HG03025 (cell line): ENCODE data around the gene MTMR2.

ENCODE experiments used
- ATAC-seq: cut with Tn5 transposase; IDR thresholded peaks from one replicate; pipeline ENCODE4 v1.9.1; 2021; ENCODE audit warnings: mild to moderate bottlenecking, moderate library complexity; ENCODE audit not compliant: unreplicated experiment, low FRiP score

MTMR2 gene

GRCh38 chr11:95923728-95924413 is at the start of gene MTMR2:
MTMR2 (minus strand) TSS chr11:95924107; CDS start chr11:95923954, 153 bp downstream.
- peak; percentile 99 for ATAC-seq

GRCh38 chr11:95972060-95972459 is 48.2 kb upstream of the MTMR2 start:
- no peak for ATAC-seq

- no peak for ATAC-seq
These were observed 44.7 kb upstream of the MTMR2 start for GRCh38 chr11:95968585-95968984.

GRCh38 chr11:95964281-95964680 is 40.4 kb upstream of the MTMR2 start:
- ATAC-seq = no peak

GRCh38 chr11:95961758-95962157 is 37.9 kb upstream of the MTMR2 start:
- ATAC-seq = no peak

GRCh38 chr11:95950905-95951304 is 27.0 kb upstream of the MTMR2 start:
- ATAC-seq = no peak

- ATAC-seq = no peak
These were observed 24.7 kb upstream of the MTMR2 start for GRCh38 chr11:95948637-95949036.

- no peak for ATAC-seq
These were observed 20.7 kb upstream of the MTMR2 start for GRCh38 chr11:95944623-95945022.

GRCh38 chr11:95943546-95943945 is 19.6 kb upstream of the MTMR2 start:
- no peak for ATAC-seq

- no peak for ATAC-seq
These were observed 15.2 kb upstream of the MTMR2 start for GRCh38 chr11:95939091-95939490.

GRCh38 chr11:95937358-95937757 is 13.5 kb upstream of the MTMR2 start:
- no peak for ATAC-seq

- ATAC-seq = no peak
These were observed 9.7 kb upstream of the MTMR2 start for GRCh38 chr11:95933594-95933993.

- ATAC-seq = no peak
These were observed 8.0 kb upstream of the MTMR2 start for GRCh38 chr11:95931916-95932315.

GRCh38 chr11:95930948-95931347 is 7.0 kb upstream of the MTMR2 start:
- ATAC-seq = no peak

- ATAC-seq = no peak
These were observed 2.8 kb upstream of the MTMR2 start for GRCh38 chr11:95926726-95927125.

GRCh38 chr11:95925011-95925410 is 1.1 kb upstream of the MTMR2 start:
- no peak for ATAC-seq

GRCh38 chr11:95924414-95924760 is 480 bp upstream of the MTMR2 start:
- ATAC-seq = no peak

- no peak for ATAC-seq
These were observed 524 bp downstream of the MTMR2 start for GRCh38 chr11:95923439-95923727.

GRCh38 chr11:95922536-95923438 is 1.1 kb downstream of the MTMR2 start:
- no peak for ATAC-seq

- no peak for ATAC-seq
These were observed 1.8 kb downstream of the MTMR2 start for GRCh38 chr11:95922099-95922498.

GRCh38 chr11:95920460-95921105 is 3.3 kb downstream of the MTMR2 start:
- no peak for ATAC-seq

- no peak for ATAC-seq
These were observed 4.4 kb downstream of the MTMR2 start for GRCh38 chr11:95919514-95919913.
